H1 (cell line): ENCODE results near the gene METTL1. TPM values are rescaled to one million over a fixed set of nuclear protein-coding genes. Genes with fewer than 3 reads are reported as not detected.

Source experiments
- ASH2L ChIP-seq: fragments of 200-600, 300-600 bp; sonication (generic); IDR thresholded peaks from one replicate; pipeline ENCODE4 v1.7.1; 2017; ENCODE audit warnings: low read length
- BRCA1 ChIP-seq: IDR thresholded peaks from 2 replicates; pipeline ENCODE4 v1.6.1; 2012; ENCODE audit warnings: low read depth, low read length, improper control_type of control experiment
- CBX8 ChIP-seq: fragments of 300-800, 300-1000 bp; sonication (generic); IDR thresholded peaks from 2 replicates; pipeline ENCODE4 v1.7.1; 2016; ENCODE audit warnings: low read depth, low read length, borderline replicate concordance
- CHD2 ChIP-seq: IDR thresholded peaks from 2 replicates; pipeline ENCODE4 v1.6.1; 2012; ENCODE audit warnings: low read length, improper control_type of control experiment
- HDAC6 ChIP-seq: IDR thresholded peaks from one replicate; pipeline ENCODE4 v1.7.1; 2012; ENCODE audit warnings: low read depth, mild to moderate bottlenecking, inconsistent platforms, low read length, moderate library complexity
- POLR2AphosphoS5 ChIP-seq: IDR thresholded peaks from 2 replicates; pipeline ENCODE4 v1.6.1; 2011; ENCODE audit warnings: low read depth, low read length
- SIN3A ChIP-seq, 2 experiments: IDR thresholded peaks in 1 of 2; conservative IDR thresholded peaks in 1 of 2; 2 replicates each; pipeline ENCODE4 v1.6.1; 2011 to 2012; ENCODE audit warnings: low read length in 2 of 2, improper control_type of control experiment in 1 of 2, low read depth in 1 of 2, mild to moderate bottlenecking in 1 of 2
- SRF ChIP-seq: IDR thresholded peaks from 2 replicates; pipeline ENCODE4 v1.6.1; 2011; ENCODE audit warnings: mild to moderate bottlenecking, low read depth, low read length, moderate library complexity
- TAF1 ChIP-seq: IDR thresholded peaks from 2 replicates; pipeline ENCODE4 v1.6.1; 2011; ENCODE audit warnings: mild to moderate bottlenecking, low read depth, low read length
- polyA plus RNA-seq, 7 experiments: library from polyadenylated mRNA; depleted of rRNA in 3 of 7; stranded (reverse) in 5 of 7; unstranded in 2 of 7; fragments of >200 nt in 5 of 7; fragments of 200-250 nt in 2 of 7; gene quantifications; 1 replicate in 5 of 7; 2 replicates in 1 of 7; 4 replicates in 1 of 7; pipeline versions ENCODE4 v1.2.1 to v1.2.3, GENCODE V29; 2011 to 2013; ENCODE audit warnings: missing spikeins in 2 of 7, mixed read lengths in 2 of 7
- total RNA-seq: library from RNA; stranded (reverse); fragmentation: NEBNext Ultra II Directional; extraction: Animal tissue kit (Norgen Biotek cat#: 25700); gene quantifications from 2 replicates; pipeline ENCODE4 v1.2.1, GENCODE V29; 2021

METTL1 gene
- total and polyA plus RNA-seq, 2 of the 8 experiments (the other 6 are each of a cell fraction or from before 2014, with no cell fraction given) = 40.5 to 46.0 TPM

DNA sequence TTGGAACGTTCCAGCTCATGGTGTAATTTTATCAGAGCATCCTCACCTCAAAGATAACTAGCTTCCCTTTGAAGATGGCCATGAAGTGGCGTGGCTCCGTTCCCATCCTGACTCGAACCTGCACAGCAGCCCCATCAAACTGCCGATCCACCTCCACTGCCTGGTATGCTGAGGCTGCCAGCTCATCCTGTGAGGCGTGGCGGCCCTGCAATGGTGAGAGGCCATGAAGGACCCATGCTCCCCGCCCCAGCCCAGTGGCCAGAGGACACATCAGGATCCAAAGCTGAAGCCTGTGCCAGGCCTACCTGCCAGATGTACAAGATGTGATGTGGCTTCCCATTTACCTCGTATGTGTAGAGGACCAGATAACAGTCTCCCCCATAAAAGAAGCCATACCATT lies 35.4 kb upstream of the METTL1 start (continued):
- TF ChIP-seq POLR2AphosphoS5 (no peak), BRCA1 (no peak), SIN3A (conservative IDR thresholded peaks at IDR 0.05 in 1 of 2, IDR thresholded peaks at IDR 0.05 in 1 of 2; ENCODE audit: low read depth in 1 of 2, low read length in 2 of 2) (no peak), HDAC6 (no peak), TAF1 (no peak), SRF (no peak), CBX8 (no peak), CHD2 (no peak), ASH2L (no peak)
- TF ChIP-seq, all 59 proteins: peak for 0
